ENCODE results near the gene CNDP2.

The CNDP2 gene

DNA sequence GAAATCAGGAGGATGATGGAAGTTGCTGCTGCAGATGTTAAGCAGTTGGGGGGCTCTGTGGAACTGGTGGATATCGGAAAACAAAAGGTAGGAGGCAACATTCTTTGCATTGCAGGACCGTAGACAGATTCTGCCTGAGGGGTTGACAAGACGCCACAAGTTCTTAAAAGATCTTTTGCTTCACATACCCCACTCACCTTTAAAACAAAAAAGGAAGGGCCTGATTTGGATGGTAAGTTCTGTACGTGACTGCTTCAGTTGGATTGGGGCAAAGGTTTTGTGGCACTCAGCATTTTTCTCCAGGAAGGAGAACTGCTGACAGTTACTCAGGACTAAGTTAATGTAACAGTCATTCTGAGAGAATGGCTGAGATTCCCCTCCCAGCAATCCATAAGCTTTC is 5.2 kb downstream of the CNDP2 start:
- DNase-seq, result no peak

DNA sequence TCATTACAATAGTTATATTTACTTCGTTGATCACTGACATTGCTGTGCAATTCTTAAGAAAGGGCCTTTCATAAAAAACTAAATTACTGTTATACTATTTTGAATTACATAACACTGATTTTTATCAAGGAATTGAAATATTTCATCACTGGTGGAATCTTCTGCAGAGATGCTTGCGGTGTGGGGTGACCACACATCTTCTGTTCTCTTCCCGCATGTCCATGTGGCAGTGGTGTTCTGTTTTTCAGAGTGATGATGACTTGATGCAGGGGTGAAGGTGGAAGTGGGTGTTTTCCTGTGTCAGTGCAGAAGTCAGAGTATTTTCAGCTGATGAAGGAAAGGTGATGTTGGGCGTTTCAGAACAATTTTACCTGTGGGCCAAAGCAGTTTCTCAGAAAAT is 7.0 kb downstream of the CNDP2 start:
- DNase-seq, result no peak

DNA sequence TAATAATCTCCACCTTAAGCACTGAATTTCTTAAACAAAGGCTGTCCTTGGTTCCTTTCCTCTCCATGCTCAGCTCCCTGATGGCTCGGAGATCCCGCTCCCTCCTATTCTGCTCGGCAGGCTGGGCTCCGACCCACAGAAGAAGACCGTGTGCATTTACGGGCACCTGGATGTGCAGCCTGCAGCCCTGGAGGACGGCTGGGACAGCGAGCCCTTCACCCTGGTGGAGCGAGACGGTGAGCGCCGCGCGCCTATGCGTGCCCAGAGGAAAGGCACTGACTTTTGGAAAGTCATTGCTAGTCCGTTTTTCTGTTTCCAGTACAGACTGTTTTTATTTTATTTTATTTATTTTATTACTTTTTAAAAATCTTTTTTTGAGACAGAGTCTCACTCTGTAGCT is 9.6 kb downstream of the CNDP2 start:
- DNase-seq, result no peak

DNA sequence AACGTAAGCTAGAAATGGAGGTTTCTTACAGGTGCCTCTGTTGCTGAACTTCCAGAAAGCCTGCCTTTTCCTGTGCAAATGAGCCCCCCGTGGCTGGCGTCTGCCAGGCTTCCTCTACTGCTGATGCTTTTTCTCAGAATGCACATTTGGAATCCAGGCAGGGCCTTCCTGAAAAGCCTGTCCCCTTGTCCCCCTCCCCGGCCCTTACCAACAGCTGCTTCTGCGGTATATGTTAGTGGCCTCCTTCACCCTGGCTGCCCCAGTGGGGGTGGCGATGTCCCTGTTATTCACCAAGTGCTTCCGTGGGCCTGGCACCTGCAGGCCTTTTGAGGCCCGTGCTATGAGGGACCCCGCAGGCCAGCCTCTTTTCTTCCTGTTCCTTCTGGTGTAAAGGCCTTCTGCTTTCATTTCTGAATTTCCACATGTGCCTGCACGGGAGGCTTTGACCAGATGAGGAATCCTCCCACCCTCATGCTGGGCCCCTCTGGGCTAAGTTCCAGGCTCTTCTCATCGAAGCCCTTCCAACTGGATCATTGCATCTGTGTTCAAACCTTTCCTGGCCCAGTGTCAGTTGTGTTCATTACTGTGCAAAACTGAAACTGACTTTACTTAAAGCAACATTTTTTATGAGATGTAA is 10.4 kb downstream of the CNDP2 start:
- DNase-seq, result no peak

- DNase-seq, result no peak
Observed at GRCh38 chr18:74507097-74507881, 11.1 kb downstream of the CNDP2 start.

DNA sequence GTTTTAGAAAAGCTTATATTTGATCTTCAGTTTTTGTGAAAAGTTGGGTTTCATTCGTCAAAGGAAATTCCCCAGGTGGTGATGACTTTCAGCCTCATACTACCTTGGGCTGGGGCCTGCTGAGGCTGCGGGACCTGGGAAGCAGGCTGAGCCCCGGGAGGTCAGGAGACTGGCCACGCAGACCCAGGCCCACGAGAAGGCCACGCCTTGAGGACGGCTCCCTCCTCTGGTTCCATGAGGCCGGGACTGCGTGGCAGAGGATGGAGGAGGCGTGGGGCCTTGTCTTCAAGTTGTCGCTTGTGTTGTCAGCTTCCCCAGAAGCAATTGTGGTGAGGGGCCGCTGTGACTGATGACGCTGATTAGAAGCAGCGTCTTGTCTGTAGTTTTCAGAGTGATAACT is 11.8 kb downstream of the CNDP2 start:
- no peak for DNase-seq

- peak; percentile 7 for DNase-seq
Observed at GRCh38 chr18:74508366-74508765, 12.2 kb downstream of the CNDP2 start.

DNA sequence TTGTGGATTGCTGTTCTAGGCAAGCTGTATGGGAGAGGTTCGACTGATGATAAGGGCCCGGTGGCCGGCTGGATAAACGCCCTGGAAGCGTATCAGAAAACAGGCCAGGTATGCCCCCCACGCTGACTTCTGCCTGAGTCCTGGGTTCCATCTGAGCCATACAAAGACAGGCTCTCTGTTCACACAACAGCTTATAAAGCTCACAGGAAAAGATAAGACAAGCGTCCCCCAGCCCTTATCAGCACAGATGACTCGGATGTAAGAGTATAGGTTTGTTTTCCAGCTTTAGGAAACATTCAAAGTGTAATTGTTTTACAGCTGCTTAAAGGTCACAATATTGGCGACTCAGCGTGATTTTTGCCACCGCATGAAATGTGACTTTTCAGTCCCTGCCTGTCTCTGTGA is 12.7 kb downstream of the CNDP2 start:
- DNase-seq, result no peak

DNA sequence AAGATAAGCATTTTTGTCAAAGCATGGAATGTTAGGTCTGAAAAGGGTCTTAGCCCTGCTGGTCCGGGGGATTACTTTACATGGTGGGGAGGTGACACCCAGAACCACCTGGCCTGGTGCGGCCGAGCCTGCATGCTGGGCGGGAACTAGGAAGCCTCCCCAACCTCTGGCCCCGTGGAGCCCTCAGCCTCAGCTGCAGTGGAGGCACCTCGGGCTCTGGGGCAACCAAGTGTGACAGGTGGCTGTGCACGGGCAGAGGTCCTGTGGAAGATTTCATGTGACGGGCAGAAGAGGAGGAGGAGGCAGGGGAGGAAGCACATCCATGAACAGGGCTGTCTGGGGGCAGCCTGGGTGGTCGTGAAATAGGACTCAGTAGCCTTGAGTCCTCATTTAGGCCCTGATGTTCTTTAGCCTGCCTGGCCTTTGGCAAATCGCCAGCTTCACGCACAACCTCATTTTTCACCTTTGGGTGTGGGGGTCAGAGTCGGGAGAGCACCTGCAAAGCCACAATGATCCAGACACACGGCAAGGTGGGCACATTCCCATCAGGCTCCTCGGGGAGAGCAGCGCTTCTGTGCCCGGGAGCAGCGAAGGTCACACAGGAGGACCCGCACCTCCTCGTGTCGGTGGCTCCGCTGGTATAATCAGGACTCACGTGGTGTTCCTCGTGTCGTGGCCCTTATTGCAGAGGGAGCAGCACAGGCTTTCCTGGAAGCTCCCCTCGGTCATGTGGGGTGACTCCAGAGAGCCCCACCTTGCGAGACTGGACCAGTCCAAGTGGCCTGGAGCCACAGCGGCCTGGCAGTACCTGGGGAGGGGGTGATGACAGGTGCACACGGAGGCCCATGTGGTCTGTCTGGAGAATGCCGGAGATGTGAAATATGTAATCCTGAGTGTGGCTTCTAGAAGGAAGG is 13.9 kb downstream of the CNDP2 start:
- DNase-seq, result peak; percentile 17

DNA sequence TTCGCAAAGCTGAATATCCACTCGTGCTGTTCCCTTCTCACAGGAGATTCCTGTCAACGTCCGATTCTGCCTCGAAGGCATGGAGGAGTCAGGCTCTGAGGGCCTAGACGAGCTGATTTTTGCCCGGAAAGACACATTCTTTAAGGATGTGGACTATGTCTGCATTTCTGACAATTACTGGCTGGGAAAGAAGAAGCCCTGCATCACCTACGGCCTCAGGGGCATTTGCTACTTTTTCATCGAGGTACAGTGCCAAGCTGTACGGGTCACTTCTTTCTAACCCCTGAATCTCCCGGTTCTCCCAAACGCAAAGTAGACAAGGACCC is 14.6 kb downstream of the CNDP2 start:
- no peak for DNase-seq

GRCh38 chr18:74511823-74512222 is 15.7 kb downstream of the CNDP2 start:
- DNase-seq, result peak; percentile 21

GRCh38 chr18:74512321-74513053 is 16.3 kb downstream of the CNDP2 start:
- DNase-seq, result no peak

DNA sequence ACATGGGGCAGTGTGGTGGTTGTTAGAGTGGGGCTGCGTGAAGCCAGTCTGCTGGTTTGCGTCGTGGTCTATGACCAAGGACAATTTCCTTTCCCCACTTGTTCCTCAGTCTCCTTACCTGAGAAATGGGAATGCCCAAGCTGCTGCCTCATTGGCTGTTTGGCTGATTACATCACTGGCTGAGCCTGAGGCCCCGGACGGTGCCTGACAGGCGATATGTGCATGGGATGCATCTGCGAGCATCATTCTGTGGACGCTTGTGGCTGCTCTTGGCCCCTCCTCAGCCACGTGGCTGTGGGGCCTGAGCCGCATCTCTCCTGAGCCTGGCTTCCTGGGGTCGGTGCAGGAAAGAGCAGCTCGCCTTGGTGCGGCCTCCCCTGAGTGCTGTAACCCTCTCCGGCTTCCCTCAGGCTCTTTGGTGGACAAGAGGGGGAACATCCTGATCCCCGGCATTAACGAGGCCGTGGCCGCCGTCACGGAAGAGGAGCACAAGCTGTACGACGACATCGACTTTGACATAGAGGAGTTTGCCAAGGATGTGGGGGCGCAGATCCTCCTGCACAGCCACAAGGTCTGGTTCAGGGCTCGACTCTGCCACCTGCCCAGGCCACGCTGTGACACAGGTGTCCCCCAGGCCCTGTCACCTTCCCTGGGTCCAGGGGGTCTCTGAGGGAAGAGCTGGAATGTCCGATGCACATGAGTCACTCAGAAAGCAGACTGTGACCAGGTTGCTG is 17.2 kb downstream of the CNDP2 start:
- no peak for DNase-seq

DNA sequence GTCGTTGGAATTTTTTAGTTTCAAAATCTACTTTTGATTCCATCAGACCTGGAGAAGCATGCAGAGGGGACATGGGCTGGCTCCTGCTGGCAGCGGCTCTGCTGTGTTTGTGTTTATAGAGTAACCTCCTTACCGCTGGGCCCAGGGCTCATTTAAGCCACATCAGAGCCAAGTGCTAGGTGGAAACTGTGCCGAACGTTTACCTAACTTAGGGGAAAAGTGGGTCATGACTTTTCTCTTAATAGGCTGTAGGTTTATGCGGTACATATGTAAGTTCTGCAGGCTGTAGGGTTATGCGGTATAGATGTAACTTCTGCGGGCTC is 17.7 kb downstream of the CNDP2 start:
- no peak for DNase-seq

GRCh38 chr18:74514860-74515495 is 18.8 kb downstream of the CNDP2 start:
- DNase-seq, result no peak

DNA sequence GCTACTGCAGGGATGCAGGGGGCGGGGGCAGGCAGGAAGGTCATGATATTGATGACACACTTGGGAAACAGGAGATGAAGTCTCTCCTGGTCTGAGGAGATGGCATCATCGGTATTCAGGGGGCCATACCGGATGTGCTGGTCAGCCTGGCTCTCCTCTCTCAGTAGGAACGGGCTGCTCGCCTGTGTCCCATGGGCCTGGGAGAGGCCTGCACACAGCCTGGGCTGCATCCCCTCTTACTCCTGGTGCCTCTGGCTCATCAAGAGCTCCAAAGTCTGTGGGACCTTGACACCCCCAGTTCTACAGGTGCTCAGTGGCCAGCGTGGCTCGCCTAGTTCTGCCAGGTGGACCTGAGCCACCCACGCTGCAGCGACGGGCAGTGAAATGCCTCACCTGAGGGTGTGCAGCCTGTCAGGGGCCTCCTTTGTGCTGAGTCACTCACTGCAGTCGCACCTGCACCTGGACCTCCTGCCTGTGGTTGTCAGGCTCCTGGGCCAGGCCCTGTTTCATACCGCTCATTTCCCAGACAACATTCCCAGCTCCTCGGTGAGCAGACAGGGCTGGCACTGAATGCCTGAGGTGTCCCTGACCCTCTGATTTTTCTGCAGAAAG is 19.6 kb downstream of the CNDP2 start:
- no peak for DNase-seq

GRCh38 chr18:74516271-74517235 is 20.4 kb downstream of the CNDP2 start:
- DNase-seq, result no peak

DNA sequence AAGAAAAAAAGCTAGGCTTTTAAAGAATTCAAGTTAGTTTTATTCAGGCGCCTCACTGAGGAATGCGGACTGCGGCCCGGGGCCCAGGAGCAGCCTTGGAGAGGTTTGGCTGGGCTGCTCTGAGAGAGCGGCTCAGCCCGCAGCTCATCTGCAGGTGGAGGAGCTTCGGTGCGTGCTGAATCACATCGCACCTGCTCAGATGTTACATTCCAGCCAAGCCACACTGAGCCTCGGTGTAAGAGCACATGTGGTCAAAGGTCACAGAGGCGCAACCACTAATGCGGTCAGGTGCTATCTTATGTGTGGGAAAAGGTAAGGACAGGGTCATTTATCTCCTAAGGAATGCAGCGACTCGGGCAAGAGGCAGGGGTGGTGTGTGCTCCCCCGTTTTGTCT is 21.1 kb downstream of the CNDP2 start:
- no peak for DNase-seq

- DNase-seq, result no peak
Observed at GRCh38 chr18:74518456-74519295, 22.5 kb downstream of the CNDP2 start.

Measured in activated CD4-positive, CD25-positive, alpha-beta regulatory T cell treated with anti-CD3 and anti-CD28 coated beads, Interleukin-2, amount 50 U/mL, for 72 hours (primary cell).